KOPT-K1 (cell line): ENCODE results near the gene PGAP2.
"Not testable (repeated sequence)": the region's sequence is repeated elsewhere in the genome, so short reads cannot be mapped to it uniquely, and the experiment has no call there.

Experiments used
- H3K27ac ChIP-seq: fragments of 200-600 bp; sonication (generic); 2 replicates; pipeline ENCODE4 v1.5.1; 2016; ENCODE audit warnings: antibody characterized with exemption, mild to moderate bottlenecking, low read depth, low read length; ENCODE audit not compliant: poor library complexity, severe bottlenecking
- H3K36me3 ChIP-seq: fragments of 200-600 bp; sonication (generic); 2 replicates; pipeline ENCODE4 v1.5.1; 2017; ENCODE audit warnings: antibody characterized with exemption, mild to moderate bottlenecking, low read length, moderate library complexity; ENCODE audit not compliant: insufficient read depth
- H3K9me3 ChIP-seq: fragments of 200-600 bp; sonication (generic); 2 replicates; pipeline ENCODE4 v1.5.1; 2017; ENCODE audit warnings: antibody characterized with exemption, low read length, mild to moderate bottlenecking; ENCODE audit not compliant: insufficient read depth, poor library complexity, severe bottlenecking

The PGAP2 gene

GRCh38 chr11:3807909-3808860 is at the start of gene PGAP2:
TSS of gene PGAP2 (plus strand) at chr11:3808560. CDS start at chr11:3811260, 2,700 bp downstream.
- H3K36me3 ChIP-seq: 0 out of 2 replicates have a peak, but pooled peaks cover 4% of the 10 kb centered on the region
- no peaks in the 10 kb centered on the region for H3K9me3 ChIP-seq
- H3K27ac ChIP-seq: peak within 1 kb of the TSS; percentile 65

GRCh38 chr11:3764266-3764665 is 44.1 kb upstream of the PGAP2 start:
- Histone ChIP-seq H3K27ac (no peak overlapping the region), H3K36me3 (peaks cover 100% of the 10 kb centered on the region), H3K9me3 (no peaks in the 10 kb centered on the region)

- H3K27ac ChIP-seq, H3K9me3 ChIP-seq: not testable (repeated sequence)
- peaks cover 100% of the 10 kb centered on the region for H3K36me3 ChIP-seq
Measured at GRCh38 chr11:3766836-3767235, 41.5 kb upstream of the PGAP2 start.

- Histone ChIP-seq H3K27ac (no peak overlapping the region), H3K9me3 (no peaks in the 10 kb centered on the region), H3K36me3 (peaks cover 100% of the 10 kb centered on the region)
Measured at GRCh38 chr11:3767536-3767935, 40.8 kb upstream of the PGAP2 start.

GRCh38 chr11:3773180-3773579 is 35.2 kb upstream of the PGAP2 start:
- Histone ChIP-seq H3K36me3 (peaks cover 100% of the 10 kb centered on the region), H3K27ac (no peak overlapping the region), H3K9me3 (no peaks in the 10 kb centered on the region)

GRCh38 chr11:3775736-3776406 is 32.5 kb upstream of the PGAP2 start:
- H3K27ac ChIP-seq: no peak overlapping the region
- peaks cover 100% of the 10 kb centered on the region for H3K36me3 ChIP-seq

GRCh38 chr11:3781423-3781822 is 26.9 kb upstream of the PGAP2 start:
- H3K9me3 ChIP-seq: no peaks in the 10 kb centered on the region
- no peak overlapping the region for H3K27ac ChIP-seq
- H3K36me3 ChIP-seq: peaks cover 84% of the 10 kb centered on the region

More at GRCh38 chr11:3775736-3776406, 32.5 kb upstream of the PGAP2 start:
- H3K9me3 ChIP-seq: no peaks in the 10 kb centered on the region

GRCh38 chr11:3782963-3783362 is 25.4 kb upstream of the PGAP2 start:
- Histone ChIP-seq H3K36me3 (peaks cover 82% of the 10 kb centered on the region), H3K27ac (peak overlapping the region; percentile 65), H3K9me3 (no peaks in the 10 kb centered on the region)

- Histone ChIP-seq H3K27ac (peak overlapping the region; percentile 65), H3K36me3 (peaks cover 78% of the 10 kb centered on the region), H3K9me3 (no peaks in the 10 kb centered on the region)
Measured at GRCh38 chr11:3783611-3784010, 24.7 kb upstream of the PGAP2 start.

GRCh38 chr11:3786781-3787428 is 21.5 kb upstream of the PGAP2 start:
- H3K27ac ChIP-seq: peak overlapping the region; percentile 65
- H3K36me3 ChIP-seq: peaks cover 70% of the 10 kb centered on the region
- no peaks in the 10 kb centered on the region for H3K9me3 ChIP-seq

- not testable (repeated sequence) for H3K27ac ChIP-seq, H3K9me3 ChIP-seq
- peaks cover 64% of the 10 kb centered on the region for H3K36me3 ChIP-seq
Measured at GRCh38 chr11:3794387-3794786, 14.0 kb upstream of the PGAP2 start.

- peak overlapping the region; percentile 80 for H3K27ac ChIP-seq
- H3K36me3 ChIP-seq: peaks cover 54% of the 10 kb centered on the region
- no peaks in the 10 kb centered on the region for H3K9me3 ChIP-seq
Measured at GRCh38 chr11:3795131-3796001, 13.0 kb upstream of the PGAP2 start.

GRCh38 chr11:3796002-3796311 is 12.4 kb upstream of the PGAP2 start:
- Histone ChIP-seq H3K9me3 (no peaks in the 10 kb centered on the region), H3K27ac (peak overlapping the region; percentile 80), H3K36me3 (peaks cover 48% of the 10 kb centered on the region)

- peaks cover 44% of the 10 kb centered on the region for H3K36me3 ChIP-seq
- no peaks in the 10 kb centered on the region for H3K9me3 ChIP-seq
- H3K27ac ChIP-seq: peak overlapping the region; percentile 80
Measured at GRCh38 chr11:3796346-3796745, 12.0 kb upstream of the PGAP2 start.
